Measurements from ENCODE around the gene MED14. TPM values are rescaled to one million over a fixed set of nuclear protein-coding genes. Genes with fewer than 3 reads are reported as not detected.

Gene MED14
- total and polyA plus RNA-seq, 2 of the 8 experiments (the other 6 are each of a cell fraction or from before 2014, with no cell fraction given) = 79.7 to 117 TPM

GRCh38 chrX:40698851-40699250 lies 36.5 kb downstream of the MED14 start (continued):
- TF ChIP-seq ZNF274 (IDR thresholded peaks at IDR 0.05; ENCODE audit: borderline replicate concordance, extremely low read depth, low read length) = no peak
- TF ChIP-seq JUND (IDR thresholded peaks at IDR 0.05; ENCODE audit: low read length) = no peak
- TF ChIP-seq RBBP5 (IDR thresholded peaks at IDR 0.05; ENCODE audit: borderline replicate concordance, low read depth, low read length) = no peak
- TF ChIP-seq GTF2F1 (IDR thresholded peaks at IDR 0.05; ENCODE audit: borderline replicate concordance, low read depth, low read length) = no peak
- no peak for TF ChIP-seq EP300 (IDR thresholded peaks at IDR 0.05; ENCODE audit: borderline replicate concordance in 1 of 2, low read depth in 2 of 2, low read length in 2 of 2)
- TF ChIP-seq POLR2A (IDR thresholded peaks at IDR 0.05; ENCODE audit: control extremely low read depth in 1 of 2, low read depth in 2 of 2, low read length in 2 of 2) = no peak
- no peak for TF ChIP-seq MAFK (IDR thresholded peaks at IDR 0.05; ENCODE audit: low read depth, low read length)
